Loucy (cell line): ENCODE data around the gene PBX4.

ENCODE experiments used
- H2AFZ ChIP-seq: fragments of 200-600 bp; sonication (generic); 2 replicates; pipeline ENCODE4 v1.6.0; 2016; ENCODE audit warnings: antibody characterized with exemption, mild to moderate bottlenecking, low read length, moderate library complexity
- H3F3A ChIP-seq: fragments of 200-600 bp; 2 replicates; pipeline ENCODE4 v1.6.0; 2016; ENCODE audit warnings: antibody characterized with exemption, low read depth, mild to moderate bottlenecking
- H3K27me3 ChIP-seq: fragments of 200-600 bp; sonication (generic); 2 replicates; pipeline ENCODE4 v1.6.1; 2014; ENCODE audit warnings: low read length, mild to moderate bottlenecking; ENCODE audit not compliant: insufficient read depth, poor library complexity, severe bottlenecking
- H3K36me3 ChIP-seq: fragments of 200-600 bp; sonication (generic); 2 replicates; pipeline ENCODE4 v1.6.1; 2016; ENCODE audit warnings: low read length; ENCODE audit not compliant: insufficient read depth
- H3K4me1 ChIP-seq: fragments of 200-600 bp; sonication (generic); 2 replicates; pipeline ENCODE4 v1.5.1; 2014; ENCODE audit warnings: low read length, mild to moderate bottlenecking; ENCODE audit not compliant: insufficient read depth, poor library complexity, severe bottlenecking
- H3K4me2 ChIP-seq: fragments of 200-600 bp; sonication (generic); 2 replicates; pipeline ENCODE4 v1.6.0; 2014; ENCODE audit warnings: antibody characterized with exemption, low read length, low read depth, mild to moderate bottlenecking; ENCODE audit not compliant: poor library complexity, severe bottlenecking
- H3K4me3 ChIP-seq: fragments of 200-600 bp; sonication (generic); 2 replicates; pipeline ENCODE4 v1.5.1; 2014; ENCODE audit warnings: low read length, mild to moderate bottlenecking, mixed read lengths; ENCODE audit not compliant: poor library complexity, severe bottlenecking
- H3K79me2 ChIP-seq: fragments of 200-600 bp; sonication (generic); 2 replicates; pipeline ENCODE4 v1.6.1; 2014; ENCODE audit warnings: low read length; ENCODE audit not compliant: insufficient read depth
- H3K9ac ChIP-seq: fragments of 200-600 bp; sonication (generic); 2 replicates; pipeline ENCODE4 v1.6.0; 2014; ENCODE audit warnings: mild to moderate bottlenecking, low read depth, low read length, moderate library complexity; ENCODE audit not compliant: poor library complexity, severe bottlenecking
- H3K9me2 ChIP-seq: fragments of 200-600 bp; sonication (generic); replicated peaks from 2 replicates; pipeline ENCODE4 v1.6.1; 2016; ENCODE audit warnings: low read depth, low read length, mixed read lengths
- H3K9me3 ChIP-seq: fragments of 200-600 bp; sonication (generic); 2 replicates; pipeline ENCODE4 v1.6.1; 2014; ENCODE audit warnings: mild to moderate bottlenecking, antibody characterized with exemption, low read length, low read depth; ENCODE audit not compliant: insufficient read depth
- H4K20me1 ChIP-seq: fragments of 200-600 bp; sonication (generic); 2 replicates; pipeline ENCODE4 v1.6.0; 2014; ENCODE audit warnings: antibody characterized with exemption, low read length, mild to moderate bottlenecking; ENCODE audit not compliant: insufficient read depth, poor library complexity, severe bottlenecking
- CTCF ChIP-seq: fragments of 200-600 bp; sonication (generic); conservative IDR thresholded peaks from 2 replicates; pipeline ENCODE4 v1.5.1; 2014; ENCODE audit warnings: mild to moderate bottlenecking, antibody characterized with exemption, low read length
- EZH2phosphoT487 ChIP-seq: fragments of 200-600 bp; IDR thresholded peaks from 2 replicates; pipeline ENCODE4 v1.6.1; 2018; ENCODE audit warnings: antibody characterized with exemption, mild to moderate bottlenecking, moderate library complexity, borderline replicate concordance

The PBX4 gene

GRCh38 chr19:19654441-19654840 lies 36.0 kb upstream of the PBX4 start:
- no peaks in the 10 kb centered on the region for H4K20me1 ChIP-seq
- H3K9me3 ChIP-seq = no peaks in the 10 kb centered on the region
- H3K4me2 ChIP-seq = no peak overlapping the region
- no peak overlapping the region for H3K4me3 ChIP-seq
- no peaks in the 10 kb centered on the region for H3K9me2 ChIP-seq
- TF ChIP-seq CTCF (no peak), EZH2phosphoT487 (no peak)
- H3K79me2 ChIP-seq = no peaks in the 10 kb centered on the region
- H3K36me3 ChIP-seq = peaks cover 81% of the 10 kb centered on the region; the same call in 1 of the 2 replicates
- H3K4me1 ChIP-seq = no peaks in the 10 kb centered on the region
- no peaks in the 10 kb centered on the region for H3F3A ChIP-seq
- no peak overlapping the region for H3K9ac ChIP-seq
- H3K27me3 ChIP-seq = no peaks in the 10 kb centered on the region
- no peak overlapping the region for H2AFZ ChIP-seq

DNA sequence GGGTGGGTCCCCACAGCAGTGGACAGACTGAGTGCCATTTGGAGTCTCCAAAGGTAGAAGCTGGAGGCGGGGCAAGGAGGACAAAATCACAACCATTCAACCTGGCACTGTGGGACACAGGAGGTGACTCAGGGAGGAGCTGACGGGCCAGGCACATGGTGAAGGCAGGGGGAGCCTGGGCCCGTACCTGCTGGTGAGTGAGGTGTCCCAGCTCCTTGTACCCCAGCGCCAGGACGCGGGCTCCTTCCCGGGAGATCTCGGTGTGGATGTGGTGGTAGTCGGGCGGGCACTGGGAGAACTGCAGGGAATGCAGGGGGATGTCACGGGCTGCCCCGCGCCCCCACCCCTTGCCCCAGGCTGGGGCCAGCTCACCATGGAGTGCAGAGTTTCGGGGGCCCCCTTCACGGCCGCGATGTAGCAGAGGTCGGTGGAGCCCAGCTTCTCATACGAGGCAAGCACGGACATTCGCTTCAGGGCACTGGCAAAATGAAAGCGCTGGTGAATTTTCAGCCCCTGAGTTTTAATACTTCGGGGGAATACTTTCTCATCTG lies 35.2 kb upstream of the PBX4 start:
- no peak for TF ChIP-seq EZH2phosphoT487
- no peak for TF ChIP-seq CTCF
- Histone ChIP-seq H3K4me3 (no peak overlapping the region), H3K9ac (no peak overlapping the region), H3K36me3 (peaks cover 78% of the 10 kb centered on the region; the same call in 1 of the 2 replicates), H3K9me2 (no peaks in the 10 kb centered on the region), H3K4me1 (no peaks in the 10 kb centered on the region), H4K20me1 (no peaks in the 10 kb centered on the region), H3F3A (no peaks in the 10 kb centered on the region), H3K27me3 (no peaks in the 10 kb centered on the region), H2AFZ (no peak overlapping the region), H3K9me3 (no peaks in the 10 kb centered on the region), H3K79me2 (no peaks in the 10 kb centered on the region), H3K4me2 (no peak overlapping the region)

GRCh38 chr19:19652482-19653295 lies 34.2 kb upstream of the PBX4 start:
- no peaks in the 10 kb centered on the region for H3K9me3 ChIP-seq
- no peak overlapping the region for H2AFZ ChIP-seq

More at GRCh38 chr19:19652482-19653295, 34.2 kb upstream of the PBX4 start:
- Histone ChIP-seq H3F3A (no peaks in the 10 kb centered on the region), H3K9me2 (no peaks in the 10 kb centered on the region), H3K4me3 (no peak overlapping the region), H3K4me2 (no peak overlapping the region), H3K4me1 (no peaks in the 10 kb centered on the region), H3K79me2 (no peaks in the 10 kb centered on the region), H4K20me1 (no peaks in the 10 kb centered on the region), H3K36me3 (peaks cover 71% of the 10 kb centered on the region; the same call in 1 of the 2 replicates), H3K9ac (no peak overlapping the region), H3K27me3 (no peaks in the 10 kb centered on the region)
- TF ChIP-seq EZH2phosphoT487 (no peak), CTCF (no peak)
